Measurements from ENCODE around the gene WLS.
"Not testable (repeated sequence)": the region's sequence is repeated elsewhere in the genome, so short reads cannot be mapped to it uniquely, and the experiment has no call there.

Gene WLS

DNA sequence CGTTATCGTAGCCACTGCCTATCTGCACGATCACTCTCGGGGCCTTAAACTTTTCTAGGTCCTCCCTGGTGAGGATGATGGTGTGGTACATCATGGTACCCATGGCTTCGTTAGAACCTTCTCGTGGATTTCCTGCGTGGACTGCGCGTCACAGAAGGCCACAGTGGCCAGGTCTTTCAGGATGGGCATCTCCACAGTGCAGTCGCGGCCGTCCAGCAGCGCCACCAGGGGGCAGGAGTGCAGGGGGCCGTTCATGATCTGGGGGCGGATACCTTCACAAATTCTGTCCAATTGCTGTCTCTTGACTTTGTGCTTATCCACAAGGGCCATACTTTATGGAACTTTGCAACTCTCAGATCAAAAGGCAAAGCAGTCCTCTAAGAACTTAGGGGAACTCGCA, 69.6 kb downstream of the WLS start:
- DNase-seq, result no peak

GRCh38 chr1:68161672-68162071, 70.7 kb downstream of the WLS start:
- not testable (repeated sequence) for DNase-seq

DNA sequence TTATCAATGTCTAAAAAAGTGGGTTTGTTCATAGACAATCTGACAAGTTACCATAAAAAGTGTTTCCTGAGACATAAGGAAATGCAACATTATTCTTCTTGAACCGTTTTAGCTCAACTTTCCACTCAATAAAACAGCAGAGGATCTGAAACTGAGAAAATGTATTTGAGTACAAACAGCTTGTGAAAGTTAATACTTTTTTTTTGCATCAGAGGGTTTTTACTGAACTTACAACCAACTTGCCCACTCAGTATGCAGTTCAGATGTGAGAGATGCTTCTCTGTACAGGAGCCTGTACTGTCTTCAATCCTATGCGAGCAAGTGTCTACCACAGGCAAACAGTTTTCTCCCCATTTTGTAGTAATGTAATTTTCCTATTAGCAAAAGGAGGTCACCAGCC, 71.4 kb downstream of the WLS start:
- not testable (repeated sequence) for DNase-seq

GRCh38 chr1:68160021-68160420, 72.3 kb downstream of the WLS start:
- no peak for DNase-seq

GRCh38 chr1:68158837-68159236, 73.5 kb downstream of the WLS start:
- no peak for DNase-seq

GRCh38 chr1:68157416-68157815, 74.9 kb downstream of the WLS start:
- no peak for DNase-seq

- no peak for DNase-seq
Measured at GRCh38 chr1:68151690-68152089, 80.6 kb downstream of the WLS start.

DNA sequence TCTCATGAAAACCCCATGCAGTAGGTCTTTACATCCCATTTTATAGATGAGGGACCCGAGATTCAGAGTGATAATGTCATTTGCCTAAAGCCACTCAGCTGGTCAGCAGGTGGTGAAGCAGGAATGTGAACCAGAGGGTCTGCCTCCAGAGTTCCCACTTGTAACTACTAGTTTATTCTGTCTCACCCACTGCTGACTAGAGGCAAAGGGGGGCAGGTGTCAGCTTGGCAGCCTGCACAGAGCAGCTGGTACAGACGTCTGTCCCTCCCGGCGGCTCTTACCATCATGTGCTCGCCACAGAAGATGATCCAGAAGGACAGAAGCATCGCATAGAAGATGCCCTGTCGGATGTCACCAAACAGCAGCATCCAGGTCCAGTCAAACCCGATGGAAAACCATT, 82.4 kb downstream of the WLS start:
- DNase-seq, result peak in 1 of 2 experiments; percentile 26

- no peak for DNase-seq
Measured at GRCh38 chr1:68149110-68149798, 83.1 kb downstream of the WLS start.

DNA sequence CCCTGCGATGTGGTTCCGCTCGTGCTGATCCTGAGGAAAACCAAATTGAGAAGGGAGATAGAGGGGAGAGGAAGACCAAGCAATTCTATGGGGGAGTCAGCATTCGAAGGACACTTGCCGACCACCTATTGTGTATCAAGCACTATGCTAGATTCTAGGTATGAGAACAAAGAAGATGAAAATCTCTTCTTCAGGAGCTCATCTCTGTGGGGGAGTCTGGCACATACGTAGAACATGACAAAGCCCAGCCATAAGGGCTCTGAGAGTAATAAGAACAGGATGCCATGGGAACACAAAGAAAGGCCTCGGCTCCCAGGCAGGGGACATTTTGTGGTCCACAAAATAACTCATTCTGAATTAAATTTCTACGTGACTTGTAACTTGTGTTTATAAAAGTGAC, 83.7 kb downstream of the WLS start:
- DNase-seq, result no peak

GRCh38 chr1:68147534-68148171, 84.7 kb downstream of the WLS start:
- no peak for DNase-seq

- no peak for DNase-seq
Measured at GRCh38 chr1:68145418-68146126, 86.8 kb downstream of the WLS start.

DNA sequence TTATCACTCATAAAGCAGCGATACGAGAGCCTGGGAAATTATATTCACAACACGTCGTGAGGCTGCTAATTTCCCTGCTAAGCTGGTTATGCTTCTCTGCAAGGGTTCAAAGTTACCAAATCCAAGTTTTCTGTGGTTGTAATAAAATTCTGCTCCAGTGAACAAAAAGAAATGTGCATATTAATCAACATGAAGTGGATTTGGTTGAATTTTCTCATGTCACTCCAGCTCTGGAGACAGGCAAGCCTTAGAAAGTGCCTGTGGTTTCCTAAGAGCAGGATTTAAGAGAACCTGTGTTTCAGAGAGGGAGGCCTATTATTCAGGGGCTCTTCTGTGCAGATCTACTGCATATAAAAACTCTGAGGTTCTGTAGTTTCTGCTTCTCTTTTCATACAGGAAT, 87.5 kb downstream of the WLS start:
- DNase-seq, result no peak

DNA sequence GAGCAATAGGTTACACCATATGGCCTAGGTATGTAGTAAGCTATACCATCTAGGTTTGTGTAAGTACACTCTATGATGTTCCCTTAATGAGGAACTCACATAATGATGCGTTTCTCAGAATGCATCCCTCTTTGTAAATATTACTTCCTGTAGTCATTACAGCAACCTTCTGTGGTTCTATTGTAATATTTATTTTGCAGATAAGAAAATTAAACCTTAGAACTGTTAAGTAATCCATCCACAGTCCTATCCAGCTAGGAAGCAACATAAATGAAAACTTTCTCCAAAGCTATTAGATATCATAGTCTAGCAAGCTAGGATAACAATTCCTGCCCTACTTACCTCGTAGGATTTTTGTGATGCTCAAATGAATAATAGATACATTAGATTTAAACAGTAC, 88.7 kb downstream of the WLS start:
- DNase-seq, result no peak

DNA sequence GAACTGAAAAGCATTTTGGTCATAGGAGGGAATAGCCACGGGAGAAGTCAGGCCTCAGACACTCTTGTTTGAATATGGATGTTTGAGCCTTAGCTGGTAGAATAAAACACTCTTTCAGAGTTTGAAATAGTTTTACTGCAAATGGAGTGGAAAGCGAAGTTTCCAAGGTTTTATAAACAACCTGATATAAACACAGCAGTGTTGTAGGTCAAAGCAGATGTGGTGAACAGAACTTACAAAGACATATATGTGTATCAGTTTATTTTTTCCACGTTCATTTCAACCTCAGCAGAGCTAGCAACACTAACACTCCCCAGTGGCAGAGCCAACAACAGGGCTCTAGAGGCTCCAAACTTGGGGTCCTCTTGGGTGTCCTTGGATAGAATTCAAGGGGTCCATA, 89.9 kb downstream of the WLS start:
- no peak for DNase-seq

- DNase-seq, result no peak
Measured at GRCh38 chr1:68142036-68142435, 90.3 kb downstream of the WLS start.

GRCh38 chr1:68141071-68142021, 91.0 kb downstream of the WLS start:
- no peak for DNase-seq

GRCh38 chr1:68140536-68140935, 91.8 kb downstream of the WLS start:
- no peak for DNase-seq

DNA sequence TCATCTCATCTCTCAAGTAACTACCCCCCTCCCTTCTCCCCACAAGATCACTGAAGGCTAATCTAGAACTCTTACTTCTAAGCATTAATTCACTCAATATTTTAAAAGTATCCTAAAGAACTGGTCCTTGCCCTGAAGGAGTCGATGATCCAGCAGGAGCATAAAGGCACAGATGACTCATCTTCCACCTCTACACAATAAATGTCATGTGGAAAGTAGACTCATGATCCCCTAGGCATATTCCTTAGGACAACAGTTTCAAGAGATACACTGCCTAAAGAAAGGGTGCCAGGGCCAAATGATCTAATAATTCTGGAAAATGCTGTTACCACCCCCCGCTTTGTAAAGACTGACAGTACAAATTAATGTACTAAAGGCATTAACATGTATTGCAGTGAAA, 96.1 kb downstream of the WLS start:
- DNase-seq, result no peak

GRCh38 chr1:68132426-68133130, 99.7 kb downstream of the WLS start:
- DNase-seq, result no peak

DNA sequence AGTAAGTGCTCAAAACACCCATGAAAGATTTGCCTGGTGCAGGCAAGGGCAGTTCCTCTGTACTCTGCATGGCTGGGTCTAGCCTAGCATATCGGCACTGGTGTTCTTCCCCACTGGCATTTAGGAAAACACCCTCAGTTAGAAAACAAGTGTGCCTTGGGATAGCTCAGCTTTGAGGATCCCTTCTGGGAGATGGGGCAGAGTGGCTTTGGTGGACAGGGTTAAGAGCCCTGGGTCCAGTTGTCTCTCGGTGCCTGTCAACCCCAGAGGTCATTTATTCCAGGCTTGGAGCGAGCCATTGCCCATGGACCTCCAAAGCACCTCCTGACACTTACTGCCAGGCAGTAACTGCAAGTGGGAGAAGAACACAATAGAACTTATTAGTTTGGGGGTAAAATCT, 101.1 kb downstream of the WLS start:
- no peak for DNase-seq

GRCh38 chr1:68129536-68130250, 102.6 kb downstream of the WLS start:
- peak in 1 of 2 experiments; percentile 48 for DNase-seq

Data from NCI-H446 (cell line).